Measurements from ENCODE around the gene PLA2G12B. TPM values are rescaled to one million over a fixed set of nuclear protein-coding genes. Genes with fewer than 3 reads are reported as not detected.

Gene PLA2G12B
- polyA plus RNA-seq, 3 donors, result not detected

DNA sequence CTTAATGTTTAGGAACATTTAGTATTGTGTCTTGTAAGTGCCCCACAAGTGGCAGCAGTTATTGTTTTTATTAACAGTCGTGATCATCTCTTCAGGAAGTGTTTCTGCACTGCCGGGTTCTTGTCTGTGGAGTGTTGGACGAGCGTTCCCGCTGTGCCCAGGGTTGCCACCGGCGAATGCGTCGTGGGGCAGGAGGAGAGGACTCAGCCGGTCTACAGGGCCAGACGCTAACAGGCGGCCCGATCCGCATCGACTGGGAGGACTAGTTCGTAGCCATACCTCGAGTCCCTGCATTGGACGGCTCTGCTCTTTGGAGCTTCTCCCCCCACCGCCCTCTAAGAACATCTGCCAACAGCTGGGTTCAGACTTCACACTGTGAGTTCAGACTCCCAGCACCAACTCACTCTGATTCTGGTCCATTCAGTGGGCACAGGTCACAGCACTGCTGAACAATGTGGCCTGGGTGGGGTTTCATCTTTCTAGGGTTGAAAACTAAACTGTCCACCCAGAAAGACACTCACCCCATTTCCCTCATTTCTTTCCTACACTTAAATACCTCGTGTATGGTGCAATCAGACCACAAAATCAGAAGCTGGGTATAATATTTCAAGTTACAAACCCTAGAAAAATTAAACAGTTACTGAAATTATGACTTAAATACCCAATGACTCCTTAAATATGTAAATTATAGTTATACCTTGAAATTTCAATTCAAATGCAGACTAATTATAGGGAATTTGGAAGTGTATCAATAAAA is 22.2 kb downstream of the PLA2G12B start:
- TF ChIP-seq, protein P1, sequence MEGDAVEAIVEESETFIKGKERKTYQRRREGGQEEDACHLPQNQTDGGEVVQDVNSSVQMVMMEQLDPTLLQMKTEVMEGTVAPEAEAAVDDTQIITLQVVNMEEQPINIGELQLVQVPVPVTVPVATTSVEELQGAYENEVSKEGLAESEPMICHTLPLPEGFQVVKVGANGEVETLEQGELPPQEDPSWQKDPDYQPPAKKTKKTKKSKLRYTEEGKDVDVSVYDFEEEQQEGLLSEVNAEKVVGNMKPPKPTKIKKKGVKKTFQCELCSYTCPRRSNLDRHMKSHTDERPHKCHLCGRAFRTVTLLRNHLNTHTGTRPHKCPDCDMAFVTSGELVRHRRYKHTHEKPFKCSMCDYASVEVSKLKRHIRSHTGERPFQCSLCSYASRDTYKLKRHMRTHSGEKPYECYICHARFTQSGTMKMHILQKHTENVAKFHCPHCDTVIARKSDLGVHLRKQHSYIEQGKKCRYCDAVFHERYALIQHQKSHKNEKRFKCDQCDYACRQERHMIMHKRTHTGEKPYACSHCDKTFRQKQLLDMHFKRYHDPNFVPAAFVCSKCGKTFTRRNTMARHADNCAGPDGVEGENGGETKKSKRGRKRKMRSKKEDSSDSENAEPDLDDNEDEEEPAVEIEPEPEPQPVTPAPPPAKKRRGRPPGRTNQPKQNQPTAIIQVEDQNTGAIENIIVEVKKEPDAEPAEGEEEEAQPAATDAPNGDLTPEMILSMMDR (IDR thresholded peaks at IDR 0.05), result no peak
- Histone ChIP-seq H3K79me2 (ENCODE audit: insufficient read depth, low read length) (no peaks in the 10 kb centered on the region), H3K4me3 (replicated peaks in 1 of 3; ENCODE audit: low read depth in 2 of 3, low read length in 3 of 3) (no peak overlapping the region), H3K36me3 (replicated peaks in 1 of 2; ENCODE audit: control insufficient read depth in 1 of 2, insufficient read depth in 2 of 2, low read length in 2 of 2) (no peaks in the 10 kb centered on the region), H3K9ac (ENCODE audit: insufficient read depth, low read length, poor library complexity, severe bottlenecking) (no peak overlapping the region), H4K20me1 (ENCODE audit: insufficient read depth, low read length) (no peaks in the 10 kb centered on the region), H2AFZ (ENCODE audit: insufficient read depth, low read depth, low read length, poor library complexity, severe bottlenecking) (no peak overlapping the region), H3K27ac (ENCODE audit: low read depth in 1 of 2, low read length in 2 of 2) (no peak overlapping the region), H3K4me1 (ENCODE audit: control insufficient read depth in 1 of 2, insufficient read depth in 2 of 2, low read length in 2 of 2) (no peaks in the 10 kb centered on the region), H3K27me3 (ENCODE audit: control insufficient read depth in 2 of 2, insufficient read depth in 2 of 2, low read length in 2 of 2) (no peaks in the 10 kb centered on the region), H3K4me2 (replicated peaks; ENCODE audit: extremely low read depth, low read length, poor library complexity, severe bottlenecking) (no peak overlapping the region), H3K9me3 (replicated peaks in 1 of 2; ENCODE audit: control insufficient read depth in 1 of 2, insufficient read depth in 1 of 2, low read length in 2 of 2) (no peaks in the 10 kb centered on the region)
- Mint-ChIP-seq H3K27me3 (ENCODE audit: low read depth in 3 of 3) (peaks cover 0 to 5% (median 3%) of the 10 kb centered on the region in 3 donors), H3K27ac (no peak overlapping the region), H3K9me3 (peaks cover 0 to 2% (median 0%) of the 10 kb centered on the region in 7 donors), H3K4me1 (peaks cover 6% of the 10 kb centered on the region), H3K36me3 (no peaks in the 10 kb centered on the region), H3K4me3 (no peak overlapping the region)
- 88% methylated on average over 20 of the region's 20 CpGs for WGBS (ENCODE audit: insufficient coverage)
- DNase-seq, result no peak
- intact Hi-C loops (cut with micrococcal nuclease), result no loop called here

- peaks cover 0 to 1% (median 0%) of the 10 kb centered on the region in 7 donors for H3K9me3 Mint-ChIP-seq
- H3K4me3 Mint-ChIP-seq, result no peak overlapping the region
- Histone ChIP-seq H3K36me3 (replicated peaks in 1 of 2; ENCODE audit: control insufficient read depth in 1 of 2, insufficient read depth in 2 of 2, low read length in 2 of 2) (no peaks in the 10 kb centered on the region), H3K4me3 (replicated peaks in 1 of 3; ENCODE audit: low read depth in 2 of 3, low read length in 3 of 3) (no peak overlapping the region), H3K4me2 (replicated peaks; ENCODE audit: extremely low read depth, low read length, poor library complexity, severe bottlenecking) (no peak overlapping the region), H2AFZ (ENCODE audit: insufficient read depth, low read depth, low read length, poor library complexity, severe bottlenecking) (no peak overlapping the region), H4K20me1 (ENCODE audit: insufficient read depth, low read length) (no peaks in the 10 kb centered on the region), H3K79me2 (ENCODE audit: insufficient read depth, low read length) (no peaks in the 10 kb centered on the region), H3K9me3 (replicated peaks in 1 of 2; ENCODE audit: control insufficient read depth in 1 of 2, insufficient read depth in 1 of 2, low read length in 2 of 2) (no peaks in the 10 kb centered on the region), H3K4me1 (ENCODE audit: control insufficient read depth in 1 of 2, insufficient read depth in 2 of 2, low read length in 2 of 2) (no peaks in the 10 kb centered on the region), H3K27ac (ENCODE audit: low read depth in 1 of 2, low read length in 2 of 2) (no peak overlapping the region), H3K27me3 (ENCODE audit: control insufficient read depth in 2 of 2, insufficient read depth in 2 of 2, low read length in 2 of 2) (no peaks in the 10 kb centered on the region), H3K9ac (ENCODE audit: insufficient read depth, low read length, poor library complexity, severe bottlenecking) (no peak overlapping the region)
- WGBS (ENCODE audit: insufficient coverage), result 94% methylated on average over 2 of the region's 2 CpGs
- H3K4me1 Mint-ChIP-seq, result peaks cover 3% of the 10 kb centered on the region
- DNase-seq, result no peak
- no peak overlapping the region for H3K27ac Mint-ChIP-seq
- peaks cover 0 to 6% (median 5%) of the 10 kb centered on the region in 3 donors for H3K27me3 Mint-ChIP-seq (ENCODE audit: low read depth in 3 of 3)
- H3K36me3 Mint-ChIP-seq, result no peaks in the 10 kb centered on the region
- TF ChIP-seq, protein P1 (IDR thresholded peaks at IDR 0.05), result no peak
- intact Hi-C loops (cut with micrococcal nuclease), result no loop called here
Observed at GRCh38 chr10:72930276-72930675, 24.3 kb downstream of the PLA2G12B start.

Data from CD14-positive monocyte (primary cell).